Activated naive CD4-positive, alpha-beta T cell treated with anti-CD3 and anti-CD28 coated beads, Interleukin-2, amount 50 U/mL, for 72 hours (primary cell): ENCODE data around the gene PLN. TPM values are rescaled to one million over a fixed set of nuclear protein-coding genes. Genes with fewer than 3 reads are reported as not detected.

Experiments used
- ATAC-seq, 2 donors: fragments of 150-1000 bp; cut with Tn5 transposase; 2 replicates each; pipeline ENCODE4 v1.10.0; 2021; ENCODE audit warnings: mild to moderate bottlenecking in 2 of 2, moderate library complexity in 2 of 2
- DNase-seq, 2 donors: peaks; one replicate each; pipeline ENCODE4 v3.0.0; 2021 to 2022; ENCODE audit warnings: low spot score in 2 of 2
- H3K27ac Mint-ChIP-seq, 2 donors: one replicate each; pipeline ENCODE4 v1.8.0; 2022; ENCODE audit warnings: mild to moderate bottlenecking in 2 of 2, mixed read lengths in 2 of 2
- H3K36me3 Mint-ChIP-seq, 2 donors: one replicate each; pipeline ENCODE4 v1.8.0; 2022; ENCODE audit warnings: mixed read lengths in 2 of 2
- H3K9me3 Mint-ChIP-seq, 2 donors: one replicate each; pipeline ENCODE4 v1.8.0; 2022; ENCODE audit warnings: mixed read lengths in 2 of 2
- total RNA-seq, 2 donors: library from RNA; stranded (reverse); gene quantifications; one replicate each; pipeline ENCODE4 v1.2.3, GENCODE V29; 2022

The PLN gene
- total RNA-seq, 2 donors from 2014 or later, result not detected

- Mint-ChIP-seq H3K36me3 (peaks cover under 1 to 23% of the 10 kb centered on the region in 2 donors), H3K27ac (no peak overlapping the region), H3K9me3 (peaks cover 0 to 4% of the 10 kb centered on the region in 2 donors)
- no peak for DNase-seq
- ATAC-seq, result no peak
Observed at GRCh38 chr6:118525913-118526780, 21.9 kb upstream of the PLN start.

DNA sequence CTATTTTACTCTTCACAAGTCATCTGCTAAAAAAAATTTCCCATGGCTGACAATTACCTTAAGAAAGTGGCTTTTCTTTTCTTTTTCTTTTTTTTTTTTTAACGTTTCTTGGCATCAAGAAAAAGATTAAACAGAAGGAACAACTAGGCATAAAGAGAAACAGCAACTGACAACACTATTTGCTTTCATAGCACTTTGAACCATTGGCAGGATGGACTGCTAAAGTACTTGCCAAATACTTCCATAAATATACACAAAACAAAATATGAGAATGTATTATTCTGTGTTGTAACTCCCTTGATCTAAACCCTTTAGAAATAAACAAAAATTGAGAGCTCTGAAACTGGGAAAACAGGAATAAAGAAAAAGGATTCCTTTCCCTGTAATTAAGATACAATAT, 20.0 kb upstream of the PLN start:
- DNase-seq (no peak), ATAC-seq (no peak)
- H3K36me3 Mint-ChIP-seq, result peaks cover 7 to 37% of the 10 kb centered on the region in 2 donors
- peaks cover 0 to 15% of the 10 kb centered on the region in 2 donors for H3K9me3 Mint-ChIP-seq
- no peak overlapping the region for H3K27ac Mint-ChIP-seq

DNA sequence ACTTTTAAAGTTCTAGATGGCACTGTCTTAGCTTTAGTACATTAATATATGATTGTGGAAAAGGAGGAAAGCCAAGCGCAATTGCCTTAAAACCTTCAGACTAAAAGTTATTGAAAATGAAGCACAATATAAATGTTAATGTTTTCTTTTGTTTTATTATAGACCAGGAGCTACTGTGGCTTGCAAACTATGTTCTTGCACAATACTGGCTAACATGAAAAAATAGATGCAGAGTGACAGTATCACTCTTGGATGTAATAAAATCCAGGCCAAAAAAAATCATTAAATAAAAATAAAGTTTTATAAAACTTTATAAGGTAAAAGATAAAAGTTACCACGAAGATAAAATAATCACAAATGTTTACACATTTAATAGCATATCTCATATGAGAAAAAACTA, 18.3 kb upstream of the PLN start:
- H3K9me3 Mint-ChIP-seq, result peaks cover 0 to 15% of the 10 kb centered on the region in 2 donors

GRCh38 chr6:118530942-118531341, 17.2 kb upstream of the PLN start:
- H3K27ac Mint-ChIP-seq, result no peak overlapping the region
- peaks cover 7 to 29% of the 10 kb centered on the region in 2 donors for H3K36me3 Mint-ChIP-seq
- ATAC-seq, result no peak

More for the DNA sequence above, 18.3 kb upstream of the PLN start:
- H3K36me3 Mint-ChIP-seq, result peaks cover 7 to 29% of the 10 kb centered on the region in 2 donors
- DNase-seq (no peak), ATAC-seq (no peak)
- no peak overlapping the region for H3K27ac Mint-ChIP-seq

DNA sequence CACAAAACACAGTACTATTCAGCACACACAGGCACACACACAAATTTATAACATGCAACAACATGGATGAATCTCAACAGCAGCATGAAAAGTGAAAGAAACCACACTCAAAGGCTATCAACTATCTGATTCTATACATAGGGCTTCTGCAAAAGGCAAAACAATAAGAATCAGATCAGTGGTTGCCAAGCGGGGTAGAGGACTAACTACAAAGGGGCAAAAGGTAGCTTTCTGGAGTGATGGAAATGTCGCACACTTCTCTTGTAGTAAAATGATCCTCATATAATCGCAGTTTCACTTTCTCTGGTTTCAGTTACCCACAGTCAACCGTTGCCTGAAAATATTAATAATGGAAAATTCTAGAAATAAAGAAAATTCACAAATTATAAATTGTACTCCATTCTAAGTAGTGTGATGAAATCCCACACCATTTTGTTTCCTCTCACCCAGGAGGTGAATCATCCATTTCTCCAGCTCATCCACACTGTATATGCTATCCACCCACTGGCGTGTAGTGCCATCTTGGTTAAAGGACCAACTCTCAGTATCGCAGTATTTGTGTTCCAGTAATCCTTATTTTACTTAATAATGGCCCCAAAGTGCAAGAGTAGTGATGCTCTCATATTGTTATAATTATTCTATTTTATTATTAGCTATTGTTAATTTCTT, 12.8 kb upstream of the PLN start:
- peak; percentile 46 to 78 for ATAC-seq
- Mint-ChIP-seq H3K27ac (no peak overlapping the region), H3K36me3 (peaks cover 7 to 29% of the 10 kb centered on the region in 2 donors), H3K9me3 (peaks cover 0 to 15% of the 10 kb centered on the region in 2 donors)
- DNase-seq, result no peak

More at GRCh38 chr6:118530942-118531341, 17.2 kb upstream of the PLN start:
- DNase-seq, result no peak
- H3K9me3 Mint-ChIP-seq, result peaks cover 0 to 15% of the 10 kb centered on the region in 2 donors

GRCh38 chr6:118536478-118536877, 11.6 kb upstream of the PLN start:
- H3K9me3 Mint-ChIP-seq, result peaks cover 0 to 7% of the 10 kb centered on the region in 2 donors
- ATAC-seq (no peak), DNase-seq (no peak)
- no peak overlapping the region for H3K27ac Mint-ChIP-seq
- peaks cover 3 to 17% of the 10 kb centered on the region in 2 donors for H3K36me3 Mint-ChIP-seq

DNA sequence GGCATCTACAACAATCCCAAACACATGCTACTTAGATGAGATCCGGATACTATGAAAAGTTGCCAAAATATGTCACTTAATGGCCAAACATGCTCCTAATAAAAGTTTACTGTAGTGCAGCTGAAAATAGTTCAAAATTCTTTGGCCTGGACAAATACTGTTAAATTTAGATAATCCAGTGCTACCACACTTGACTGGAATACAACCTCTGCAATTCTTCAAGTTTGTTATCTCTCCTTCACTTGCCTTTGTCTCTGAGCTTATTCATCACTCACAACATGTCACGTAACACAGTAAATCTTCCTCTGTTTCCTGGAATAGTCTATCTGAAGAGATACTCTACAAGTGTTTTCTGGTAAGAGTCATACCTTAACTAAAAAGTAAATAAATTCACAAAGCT, 10.5 kb upstream of the PLN start:
- ATAC-seq, result no peak
- Mint-ChIP-seq H3K9me3 (no peaks in the 10 kb centered on the region), H3K27ac (no peak overlapping the region), H3K36me3 (peaks cover 0 to 9% of the 10 kb centered on the region in 2 donors)
- DNase-seq, result no peak

- Mint-ChIP-seq H3K27ac (no peak overlapping the region), H3K36me3 (peaks cover 0 to 9% of the 10 kb centered on the region in 2 donors), H3K9me3 (no peaks in the 10 kb centered on the region)
- ATAC-seq (no peak), DNase-seq (no peak)
Observed at GRCh38 chr6:118542184-118542952, 5.7 kb upstream of the PLN start.

- Mint-ChIP-seq H3K36me3 (peaks cover 0 to 9% of the 10 kb centered on the region in 2 donors), H3K27ac (no peak overlapping the region), H3K9me3 (no peaks in the 10 kb centered on the region)
- ATAC-seq (no peak), DNase-seq (no peak)
Observed at GRCh38 chr6:118544105-118544504, 4.0 kb upstream of the PLN start.

DNA sequence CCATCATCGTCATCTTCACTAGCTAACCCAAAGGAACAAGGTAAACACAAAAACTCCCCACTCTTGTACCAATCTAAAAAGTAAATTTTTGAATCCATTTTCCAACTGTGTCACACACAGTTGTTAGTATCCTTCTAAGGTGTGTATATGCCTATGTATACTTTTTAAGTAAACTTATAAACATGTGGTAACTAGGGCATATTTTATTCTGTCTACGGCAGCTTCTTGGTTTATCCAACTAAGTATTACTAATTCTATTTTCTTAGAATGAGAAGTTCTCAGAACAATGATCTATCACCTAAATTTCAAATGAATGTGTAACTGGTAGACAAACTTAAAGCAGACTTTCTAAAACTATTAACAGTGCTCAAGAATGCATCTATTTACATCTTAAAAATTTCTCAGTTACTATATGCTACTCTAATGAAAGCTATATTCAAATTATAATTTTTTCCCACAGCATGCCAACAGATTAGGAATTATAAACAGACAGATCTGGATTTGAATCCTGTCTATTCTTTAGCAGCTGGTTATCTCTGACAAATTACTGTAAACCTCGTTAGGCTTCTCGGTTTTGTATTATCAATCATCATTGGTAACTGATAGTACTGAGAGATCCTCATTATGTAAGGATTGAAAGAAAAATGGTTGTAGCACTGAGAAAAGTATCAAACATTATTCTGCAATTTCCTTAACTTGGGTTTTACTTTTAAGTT, 1.8 kb upstream of the PLN start:
- Mint-ChIP-seq H3K36me3 (peaks cover 0 to 9% of the 10 kb centered on the region in 2 donors), H3K9me3 (no peaks in the 10 kb centered on the region), H3K27ac (peak overlapping the region in 1 of 2 donors; percentile 13)
- DNase-seq (no peak), ATAC-seq (peak in 1 of 2 donors; percentile 71)

DNA sequence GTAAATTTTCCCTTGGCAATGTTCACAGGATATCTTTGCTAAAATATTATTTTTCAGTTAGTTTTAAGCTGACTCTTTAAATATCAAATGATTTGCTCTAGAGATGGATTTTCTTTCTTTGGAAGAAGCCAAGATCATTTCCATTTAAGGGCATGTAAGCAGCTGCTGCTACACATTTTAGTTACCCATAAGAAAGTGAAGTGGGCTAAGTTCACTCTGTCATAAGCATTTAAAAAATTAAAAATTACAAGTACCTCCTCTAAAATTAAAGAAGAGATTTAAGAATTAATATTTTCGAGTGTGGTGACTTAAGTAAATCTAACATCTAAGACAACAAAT, 1.2 kb upstream of the PLN start:
- Mint-ChIP-seq H3K9me3 (no peaks in the 10 kb centered on the region), H3K36me3 (peaks cover 0 to 9% of the 10 kb centered on the region in 2 donors), H3K27ac (no peak overlapping the region)
- DNase-seq (no peak), ATAC-seq (no peak)

GRCh38 chr6:118548613-118549012, 517 bp downstream of the PLN start:
- no peak for ATAC-seq
- DNase-seq, result no peak
- H3K36me3 Mint-ChIP-seq, result no peaks in the 10 kb centered on the region

DNA sequence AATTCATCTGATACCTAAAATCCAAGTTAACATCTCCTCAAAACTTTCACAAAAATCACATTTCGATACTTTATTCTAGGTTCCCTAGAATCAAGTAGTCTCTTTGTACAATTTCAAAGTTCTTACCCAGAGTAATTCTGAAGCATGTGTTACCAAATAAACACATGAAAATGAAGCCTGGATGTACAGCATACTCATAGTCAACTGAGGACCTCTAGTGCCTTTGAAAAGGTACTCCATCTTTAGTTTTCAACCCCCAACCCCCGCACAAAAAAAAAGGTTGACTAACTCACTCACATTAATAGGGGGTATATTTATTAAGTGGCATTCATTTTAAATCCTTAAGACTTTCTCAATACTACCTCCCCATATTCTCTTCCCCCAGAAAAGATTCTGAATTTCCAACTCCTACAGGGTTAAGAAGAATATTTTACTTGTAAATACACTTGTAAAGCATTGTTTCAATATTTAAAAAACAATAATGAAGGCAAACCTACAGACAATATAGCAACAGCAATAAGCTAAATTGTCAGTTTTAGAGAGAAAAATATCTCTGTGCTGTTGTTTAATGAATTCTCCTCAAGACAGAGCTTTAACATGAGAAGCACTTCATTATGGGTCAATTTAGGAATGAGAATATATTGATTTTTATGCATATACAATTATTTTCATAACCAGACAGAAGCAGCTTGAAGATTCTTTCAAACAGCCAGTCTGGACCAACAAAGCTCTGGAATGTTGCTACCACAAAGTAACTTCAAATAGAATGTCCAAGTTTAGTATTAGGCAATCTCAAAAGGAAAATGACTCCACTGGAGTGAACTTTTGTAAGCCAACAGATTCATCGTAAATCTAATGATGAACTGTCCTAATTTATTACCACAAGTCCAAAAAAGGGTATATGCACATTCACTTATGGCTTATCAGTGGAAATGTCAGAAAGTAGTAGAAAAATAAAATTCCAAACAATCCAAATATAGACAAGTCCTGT, 3.3 kb downstream of the PLN start:
- H3K36me3 Mint-ChIP-seq, result no peaks in the 10 kb centered on the region
- ATAC-seq (peak; percentile 51 to 64), DNase-seq (no peak)
- no peak overlapping the region for H3K27ac Mint-ChIP-seq
- H3K9me3 Mint-ChIP-seq, result no peaks in the 10 kb centered on the region

More at GRCh38 chr6:118548613-118549012, 517 bp downstream of the PLN start:
- Mint-ChIP-seq H3K9me3 (no peaks in the 10 kb centered on the region), H3K27ac (no peak overlapping the region)

GRCh38 chr6:118553132-118553531, 5.0 kb downstream of the PLN start:
- Mint-ChIP-seq H3K9me3 (no peaks in the 10 kb centered on the region), H3K27ac (peak overlapping the region in 1 of 2 donors; percentile 9), H3K36me3 (peaks cover 0 to 1% of the 10 kb centered on the region in 2 donors)
- ATAC-seq (no peak), DNase-seq (no peak)

- H3K9me3 Mint-ChIP-seq, result no peaks in the 10 kb centered on the region
- DNase-seq (no peak), ATAC-seq (no peak)
- no peak overlapping the region for H3K27ac Mint-ChIP-seq
- H3K36me3 Mint-ChIP-seq, result peaks cover 0 to 8% of the 10 kb centered on the region in 2 donors
Observed at GRCh38 chr6:118554698-118555097, 6.6 kb downstream of the PLN start.
